ENCODE data around the gene GUCD1. TPM values are rescaled to one million over a fixed set of nuclear protein-coding genes. Genes with fewer than 3 reads are reported as not detected.
A peak's percentile ranks its signal among the peaks of the same experiment; 100 is the strongest.

Gene GUCD1
- total and polyA plus RNA-seq, 5 donors from 2014 or later, result 45.1 to 69.6 (median 56.5) TPM

- no peaks in the 10 kb centered on the region for H3K9me3 Mint-ChIP-seq
- DNase-seq, result peak in 1 of 3 donors; percentile 27
- ATAC-seq (ENCODE audit: low read depth in 2 of 2), result no peak
- H3K4me1 Mint-ChIP-seq, result peaks cover 0 to 8% (median under 1%) of the 10 kb centered on the region in 4 donors
- H3K36me3 Mint-ChIP-seq, result peaks cover 10% of the 10 kb centered on the region
- Histone ChIP-seq H3K9me3 (ENCODE audit: control insufficient read depth in 2 of 2, low read length in 2 of 2) (no peaks in the 10 kb centered on the region), H3K4me3 (ENCODE audit: low read depth, low read length) (no peak within 1 kb of the TSS), H3K27me3 (ENCODE audit: control insufficient read depth, insufficient read depth, low read length) (no peaks in the 10 kb centered on the region), H3K36me3 (ENCODE audit: control insufficient read depth, insufficient read depth, low read length) (no peaks in the 10 kb centered on the region), H3K4me1 (ENCODE audit: control insufficient read depth, insufficient read depth, low read length, poor library complexity, severe bottlenecking) (peaks cover 4% of the 10 kb centered on the region), H3K27ac (ENCODE audit: insufficient read depth, low read length, poor library complexity, severe bottlenecking) (no peak within 1 kb of the TSS)
- peak within 1 kb of the TSS in 1 of 3 donors; percentile 59 for H3K27ac Mint-ChIP-seq
- H3K27me3 Mint-ChIP-seq, result no peaks in the 10 kb centered on the region
- peak within 1 kb of the TSS in 3 of 4 donors; percentile 68 to 75 (median 72) for H3K4me3 Mint-ChIP-seq
These were observed 38.1 kb upstream of the GUCD1 start, which contains the start of gene LRRC75B for GRCh38 chr22:24592851-24593558. TSS of gene LRRC75B (minus strand) at chr22:24593073. CDS start at chr22:24593039, 34 bp downstream.

- H3K27ac Mint-ChIP-seq, result peak overlapping the region in 1 of 3 donors; percentile 59
- peak overlapping the region in 3 of 4 donors; percentile 64 to 75 (median 72) for H3K4me3 Mint-ChIP-seq
- DNase-seq, result peak in 1 of 3 donors; percentile 15
- H3K36me3 ChIP-seq (ENCODE audit: control insufficient read depth, insufficient read depth, low read length), result no peaks in the 10 kb centered on the region
- H3K9me3 Mint-ChIP-seq, result no peaks in the 10 kb centered on the region
- no peaks in the 10 kb centered on the region for H3K27me3 Mint-ChIP-seq
- peaks cover 10% of the 10 kb centered on the region for H3K36me3 Mint-ChIP-seq
- no peak for ATAC-seq (ENCODE audit: low read depth in 2 of 2)
- H3K27ac ChIP-seq (ENCODE audit: insufficient read depth, low read length, poor library complexity, severe bottlenecking), result no peak overlapping the region
- peaks cover 0 to 8% (median under 1%) of the 10 kb centered on the region in 4 donors for H3K4me1 Mint-ChIP-seq
- H3K4me1 ChIP-seq (ENCODE audit: control insufficient read depth, insufficient read depth, low read length, poor library complexity, severe bottlenecking), result peaks cover 4% of the 10 kb centered on the region
- no peak overlapping the region for H3K4me3 ChIP-seq (ENCODE audit: low read depth, low read length)
- no peaks in the 10 kb centered on the region for H3K27me3 ChIP-seq (ENCODE audit: control insufficient read depth, insufficient read depth, low read length)
- H3K9me3 ChIP-seq (ENCODE audit: control insufficient read depth in 2 of 2, low read length in 2 of 2), result no peaks in the 10 kb centered on the region
These were observed 37.3 kb upstream of the GUCD1 start for GRCh38 chr22:24592058-24592850.

- Mint-ChIP-seq H3K27ac (no peak overlapping the region), H3K27me3 (no peaks in the 10 kb centered on the region), H3K4me3 (no peak overlapping the region), H3K9me3 (no peaks in the 10 kb centered on the region), H3K36me3 (peaks cover 10% of the 10 kb centered on the region), H3K4me1 (peaks cover 0 to 8% (median under 1%) of the 10 kb centered on the region in 4 donors)
- H3K27ac ChIP-seq (ENCODE audit: insufficient read depth, low read length, poor library complexity, severe bottlenecking), result no peak overlapping the region
- no peaks in the 10 kb centered on the region for H3K27me3 ChIP-seq (ENCODE audit: control insufficient read depth, insufficient read depth, low read length)
- no peaks in the 10 kb centered on the region for H3K36me3 ChIP-seq (ENCODE audit: control insufficient read depth, insufficient read depth, low read length)
- no peaks in the 10 kb centered on the region for H3K9me3 ChIP-seq (ENCODE audit: control insufficient read depth in 2 of 2, low read length in 2 of 2)
- no peak overlapping the region for H3K4me3 ChIP-seq (ENCODE audit: low read depth, low read length)
- DNase-seq, result no peak
- H3K4me1 ChIP-seq (ENCODE audit: control insufficient read depth, insufficient read depth, low read length, poor library complexity, severe bottlenecking), result peaks cover 4% of the 10 kb centered on the region
- ATAC-seq (ENCODE audit: low read depth in 2 of 2), result no peak
These were observed 36.4 kb upstream of the GUCD1 start for GRCh38 chr22:24591286-24591830.

GRCh38 chr22:24590596-24591173 lies 35.7 kb upstream of the GUCD1 start:
- Mint-ChIP-seq H3K4me3 (no peak overlapping the region), H3K36me3 (peaks cover 10% of the 10 kb centered on the region)

GRCh38 chr22:24589518-24590030 lies 34.6 kb upstream of the GUCD1 start:
- H3K4me1 ChIP-seq (ENCODE audit: control insufficient read depth, insufficient read depth, low read length, poor library complexity, severe bottlenecking), result peaks cover 4% of the 10 kb centered on the region
- H3K4me3 ChIP-seq (ENCODE audit: low read depth, low read length), result no peak overlapping the region
- no peaks in the 10 kb centered on the region for H3K9me3 ChIP-seq (ENCODE audit: control insufficient read depth in 2 of 2, low read length in 2 of 2)
- Mint-ChIP-seq H3K4me3 (no peak overlapping the region), H3K4me1 (peaks cover 0 to 8% (median under 1%) of the 10 kb centered on the region in 4 donors), H3K27me3 (no peaks in the 10 kb centered on the region), H3K36me3 (peaks cover 10% of the 10 kb centered on the region), H3K9me3 (no peaks in the 10 kb centered on the region), H3K27ac (no peak overlapping the region)
- no peaks in the 10 kb centered on the region for H3K36me3 ChIP-seq (ENCODE audit: control insufficient read depth, insufficient read depth, low read length)
- no peak overlapping the region for H3K27ac ChIP-seq (ENCODE audit: insufficient read depth, low read length, poor library complexity, severe bottlenecking)
- DNase-seq (no peak), ATAC-seq (ENCODE audit: low read depth in 2 of 2) (no peak)
- no peaks in the 10 kb centered on the region for H3K27me3 ChIP-seq (ENCODE audit: control insufficient read depth, insufficient read depth, low read length)

More at GRCh38 chr22:24590596-24591173, 35.7 kb upstream of the GUCD1 start:
- Histone ChIP-seq H3K27ac (ENCODE audit: insufficient read depth, low read length, poor library complexity, severe bottlenecking) (no peak overlapping the region), H3K4me1 (ENCODE audit: control insufficient read depth, insufficient read depth, low read length, poor library complexity, severe bottlenecking) (peaks cover 4% of the 10 kb centered on the region), H3K27me3 (ENCODE audit: control insufficient read depth, insufficient read depth, low read length) (no peaks in the 10 kb centered on the region), H3K9me3 (ENCODE audit: control insufficient read depth in 2 of 2, low read length in 2 of 2) (no peaks in the 10 kb centered on the region), H3K36me3 (ENCODE audit: control insufficient read depth, insufficient read depth, low read length) (no peaks in the 10 kb centered on the region), H3K4me3 (ENCODE audit: low read depth, low read length) (no peak overlapping the region)
- Mint-ChIP-seq H3K9me3 (no peaks in the 10 kb centered on the region), H3K27me3 (no peaks in the 10 kb centered on the region), H3K27ac (no peak overlapping the region), H3K4me1 (peaks cover 0 to 8% (median under 1%) of the 10 kb centered on the region in 4 donors)
- DNase-seq (no peak), ATAC-seq (ENCODE audit: low read depth in 2 of 2) (no peak)

- H3K36me3 ChIP-seq (ENCODE audit: control insufficient read depth, insufficient read depth, low read length), result no peaks in the 10 kb centered on the region
- no peaks in the 10 kb centered on the region for H3K9me3 Mint-ChIP-seq
- ATAC-seq (ENCODE audit: low read depth in 2 of 2), result no peak
- no peaks in the 10 kb centered on the region for H3K27me3 ChIP-seq (ENCODE audit: control insufficient read depth, insufficient read depth, low read length)
- no peaks in the 10 kb centered on the region for H3K9me3 ChIP-seq (ENCODE audit: control insufficient read depth in 2 of 2, low read length in 2 of 2)
- H3K4me1 ChIP-seq (ENCODE audit: control insufficient read depth, insufficient read depth, low read length, poor library complexity, severe bottlenecking), result peaks cover 4% of the 10 kb centered on the region
- no peak overlapping the region for H3K27ac Mint-ChIP-seq
- H3K4me3 Mint-ChIP-seq, result no peak overlapping the region
- DNase-seq, result no peak
- peaks cover 10% of the 10 kb centered on the region for H3K36me3 Mint-ChIP-seq
- H3K4me1 Mint-ChIP-seq, result peaks cover 0 to 8% (median under 1%) of the 10 kb centered on the region in 4 donors
- no peak overlapping the region for H3K27ac ChIP-seq (ENCODE audit: insufficient read depth, low read length, poor library complexity, severe bottlenecking)
- no peaks in the 10 kb centered on the region for H3K27me3 Mint-ChIP-seq
- no peak overlapping the region for H3K4me3 ChIP-seq (ENCODE audit: low read depth, low read length)
These were observed 34.0 kb upstream of the GUCD1 start for GRCh38 chr22:24588757-24589481.

GRCh38 chr22:24588381-24588756 lies 33.4 kb upstream of the GUCD1 start:
- H3K4me3 Mint-ChIP-seq, result no peak overlapping the region
- Histone ChIP-seq H3K27ac (ENCODE audit: insufficient read depth, low read length, poor library complexity, severe bottlenecking) (no peak overlapping the region), H3K4me1 (ENCODE audit: control insufficient read depth, insufficient read depth, low read length, poor library complexity, severe bottlenecking) (peaks cover 4% of the 10 kb centered on the region), H3K36me3 (ENCODE audit: control insufficient read depth, insufficient read depth, low read length) (no peaks in the 10 kb centered on the region), H3K27me3 (ENCODE audit: control insufficient read depth, insufficient read depth, low read length) (no peaks in the 10 kb centered on the region), H3K4me3 (ENCODE audit: low read depth, low read length) (no peak overlapping the region), H3K9me3 (ENCODE audit: control insufficient read depth in 2 of 2, low read length in 2 of 2) (no peaks in the 10 kb centered on the region)
- no peaks in the 10 kb centered on the region for H3K9me3 Mint-ChIP-seq
- H3K4me1 Mint-ChIP-seq, result peaks cover 0 to 7% (median under 1%) of the 10 kb centered on the region in 4 donors
- peaks cover 10% of the 10 kb centered on the region for H3K36me3 Mint-ChIP-seq
- DNase-seq (no peak), ATAC-seq (ENCODE audit: low read depth in 2 of 2) (no peak)
- no peaks in the 10 kb centered on the region for H3K27me3 Mint-ChIP-seq
- no peak overlapping the region for H3K27ac Mint-ChIP-seq
